ENCODE data around the gene HBA1. TPM values are rescaled to one million over a fixed set of nuclear protein-coding genes. Genes with fewer than 3 reads are reported as not detected.

Gene HBA1
- total and polyA plus RNA-seq, 2 of the 8 experiments (the other 6 are each of a cell fraction or from before 2014, with no cell fraction given), result 2.3 TPM

GRCh38 chr16:154217-155030 is 22.1 kb upstream of the HBA1 start (continued):
- TF ChIP-seq KDM4A (IDR thresholded peaks at IDR 0.05; ENCODE audit: low read depth, low read length, severe bottlenecking) (peak; percentile 41), RAD21 (IDR thresholded peaks at IDR 0.05 in 1 of 2, conservative IDR thresholded peaks at IDR 0.05 in 1 of 2; ENCODE audit: low read depth in 2 of 2, low read length in 2 of 2) (no peak), KDM1A (IDR thresholded peaks at IDR 0.05; ENCODE audit: borderline replicate concordance, low read length) (no peak), HDAC2 (IDR thresholded peaks at IDR 0.05; ENCODE audit: borderline replicate concordance in 1 of 2, low read depth in 2 of 2, low read length in 2 of 2) (no peak; a peak in 1 of 4 replicates), SUZ12 (IDR thresholded peaks at IDR 0.05; ENCODE audit: low read length) (0 out of 2 replicates have a peak, but pooled peaks have one; percentile 26), YY1 (IDR thresholded peaks at IDR 0.05; ENCODE audit: low read depth, low read length) (no peak), TEAD4 (IDR thresholded peaks at IDR 0.05; ENCODE audit: low read depth, low read length) (no peak), CTBP2 (IDR thresholded peaks at IDR 0.05; ENCODE audit: borderline replicate concordance, insufficient read depth, insufficient read length, low read length) (no peak), ZNF274 (IDR thresholded peaks at IDR 0.05; ENCODE audit: borderline replicate concordance, extremely low read depth, low read length) (no peak), JUN (IDR thresholded peaks at IDR 0.05; ENCODE audit: low read depth, low read length) (no peak), TCF12 (IDR thresholded peaks at IDR 0.05; ENCODE audit: low read depth, low read length) (no peak), BACH1 (IDR thresholded peaks at IDR 0.05; ENCODE audit: low read length) (no peak), KDM5A (IDR thresholded peaks at IDR 0.05; ENCODE audit: low read length) (no peak), PHF8 (conservative IDR thresholded peaks at IDR 0.05; ENCODE audit: low read depth, low read length) (no peak)
